HG02973 (cell line): ENCODE data around the gene FBXW9.
"Not testable (repeated sequence)": the region's sequence is repeated elsewhere in the genome, so short reads cannot be mapped to it uniquely, and the experiment has no call there.

Source experiments
- ATAC-seq: cut with Tn5 transposase; IDR thresholded peaks from one replicate; pipeline ENCODE4 v1.9.1; 2021; ENCODE audit warnings: moderate library complexity; ENCODE audit not compliant: unreplicated experiment

FBXW9 gene

GRCh38 chr19:12696366-12697335 lies at the start of gene FBXW9:
Gene FBXW9, minus strand, starts transcription at chr19:12696631. Its CDS starts 50 bp downstream, at chr19:12696581.
- peak; percentile 65 for ATAC-seq

- no peak for ATAC-seq
These were observed 48.9 kb upstream of the FBXW9 start for GRCh38 chr19:12745166-12745897.

- ATAC-seq, result no peak
These were observed 41.5 kb upstream of the FBXW9 start for GRCh38 chr19:12737835-12738351.

- peak; percentile 65 for ATAC-seq
These were observed 40.8 kb upstream of the FBXW9 start, which contains the start of gene GET3 for GRCh38 chr19:12736995-12737834. Gene GET3, plus strand, starts transcription at chr19:12737497. Its CDS starts 9 bp downstream, at chr19:12737506.

GRCh38 chr19:12733369-12734214 lies 37.2 kb upstream of the FBXW9 start:
- ATAC-seq, result no peak

- ATAC-seq, result no peak
These were observed 34.9 kb upstream of the FBXW9 start for GRCh38 chr19:12731337-12731736.

- ATAC-seq, result no peak
These were observed 33.6 kb upstream of the FBXW9 start for GRCh38 chr19:12730064-12730463.

GRCh38 chr19:12727745-12728433 lies 31.5 kb upstream of the FBXW9 start:
- no peak for ATAC-seq

GRCh38 chr19:12726988-12727316 lies 30.5 kb upstream of the FBXW9 start:
- ATAC-seq, result no peak

GRCh38 chr19:12725612-12726011 lies 29.2 kb upstream of the FBXW9 start:
- not testable (repeated sequence) for ATAC-seq

GRCh38 chr19:12723641-12724426 lies 27.4 kb upstream of the FBXW9 start, which contains the start of gene TNPO2:
Gene TNPO2, minus strand, starts transcription at chr19:12723932. Its CDS starts 2,955 bp downstream, at chr19:12720977.
- no peak for ATAC-seq

- no peak for ATAC-seq
These were observed 26.9 kb upstream of the FBXW9 start for GRCh38 chr19:12723381-12723640.

GRCh38 chr19:12722566-12723380 lies 26.3 kb upstream of the FBXW9 start:
- ATAC-seq, result peak; percentile 61

- peak; percentile 21 for ATAC-seq
These were observed 25.5 kb upstream of the FBXW9 start for GRCh38 chr19:12721656-12722565.

GRCh38 chr19:12720851-12721655 lies 24.6 kb upstream of the FBXW9 start:
- ATAC-seq, result no peak

GRCh38 chr19:12720296-12720695 lies 23.9 kb upstream of the FBXW9 start:
- no peak for ATAC-seq
